NB4 (cell line): ENCODE measurements around the gene IRX4.

Source experiments
- DNase-seq: peaks from one replicate; pipeline ENCODE4 v3.0.0; 2010; ENCODE audit warnings: low read depth
- H3K4me3 ChIP-seq: one replicate; pipeline ENCODE4 v1.5.1; 2011; ENCODE audit warnings: mild to moderate bottlenecking, low read depth, low read length, moderate library complexity
- MAX ChIP-seq: IDR thresholded peaks from 2 replicates; pipeline ENCODE4 v1.6.1; 2011; ENCODE audit warnings: low read depth, low read length
- MYC ChIP-seq: IDR thresholded peaks from 2 replicates; pipeline ENCODE4 v1.6.1; 2011; ENCODE audit warnings: low read depth, low read length
- POLR2A ChIP-seq: IDR thresholded peaks from 2 replicates; pipeline ENCODE4 v1.6.1; 2011; ENCODE audit warnings: mild to moderate bottlenecking; ENCODE audit not compliant: insufficient read length; ENCODE audit errors: extremely low read depth
- TF ChIP-seq, protein P1 (sequence below): IDR thresholded peaks from one replicate; pipeline ENCODE4 v1.5.1; 2012; ENCODE audit warnings: low read depth, low read length

Gene IRX4

DNA sequence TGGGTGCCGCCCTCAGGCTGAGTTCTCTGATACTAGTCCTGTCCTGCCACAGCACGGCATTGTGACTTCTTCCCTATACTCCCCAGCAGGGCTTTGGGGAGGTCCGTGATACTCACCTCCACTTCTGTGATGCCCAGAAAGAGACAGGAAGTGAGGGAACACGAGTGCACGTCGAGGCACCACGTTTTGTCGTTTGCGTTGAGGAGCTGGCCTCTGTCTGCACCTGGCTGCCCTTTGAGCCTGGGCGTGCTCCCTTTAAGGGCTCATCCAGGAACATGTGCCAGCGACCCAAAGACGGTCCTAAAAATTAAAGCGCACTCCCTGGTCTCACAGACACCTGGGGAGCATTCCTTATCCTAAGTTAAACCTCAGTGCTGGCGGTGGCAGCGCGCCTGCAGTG, 8.7 kb upstream of the IRX4 start:
- TF ChIP-seq MAX (no peak), POLR2A (no peak), MYC (no peak)
- TF ChIP-seq, protein P1, sequence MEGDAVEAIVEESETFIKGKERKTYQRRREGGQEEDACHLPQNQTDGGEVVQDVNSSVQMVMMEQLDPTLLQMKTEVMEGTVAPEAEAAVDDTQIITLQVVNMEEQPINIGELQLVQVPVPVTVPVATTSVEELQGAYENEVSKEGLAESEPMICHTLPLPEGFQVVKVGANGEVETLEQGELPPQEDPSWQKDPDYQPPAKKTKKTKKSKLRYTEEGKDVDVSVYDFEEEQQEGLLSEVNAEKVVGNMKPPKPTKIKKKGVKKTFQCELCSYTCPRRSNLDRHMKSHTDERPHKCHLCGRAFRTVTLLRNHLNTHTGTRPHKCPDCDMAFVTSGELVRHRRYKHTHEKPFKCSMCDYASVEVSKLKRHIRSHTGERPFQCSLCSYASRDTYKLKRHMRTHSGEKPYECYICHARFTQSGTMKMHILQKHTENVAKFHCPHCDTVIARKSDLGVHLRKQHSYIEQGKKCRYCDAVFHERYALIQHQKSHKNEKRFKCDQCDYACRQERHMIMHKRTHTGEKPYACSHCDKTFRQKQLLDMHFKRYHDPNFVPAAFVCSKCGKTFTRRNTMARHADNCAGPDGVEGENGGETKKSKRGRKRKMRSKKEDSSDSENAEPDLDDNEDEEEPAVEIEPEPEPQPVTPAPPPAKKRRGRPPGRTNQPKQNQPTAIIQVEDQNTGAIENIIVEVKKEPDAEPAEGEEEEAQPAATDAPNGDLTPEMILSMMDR = no peak
- no peak overlapping the region for H3K4me3 ChIP-seq
- no peak for DNase-seq

DNA sequence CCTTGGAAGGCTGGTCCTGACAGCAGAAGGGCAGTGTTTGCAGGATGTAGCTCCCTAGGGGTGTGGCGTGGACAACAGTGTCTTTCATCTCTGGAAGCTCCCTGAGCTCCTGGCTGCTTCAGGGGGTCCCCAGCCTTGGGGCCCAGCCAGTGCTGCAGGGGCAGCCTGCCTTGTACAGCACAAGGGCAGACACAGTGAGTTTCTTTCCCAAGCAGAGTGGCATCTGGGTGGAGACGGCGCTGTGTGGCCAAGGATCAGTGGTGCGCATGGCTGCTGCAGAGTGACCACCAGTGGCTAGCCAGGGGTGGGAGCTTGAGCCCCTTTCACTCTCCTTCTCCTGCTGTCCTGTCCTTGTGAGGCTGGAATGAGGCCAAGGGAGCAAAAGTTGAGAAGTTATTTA, 7.6 kb upstream of the IRX4 start:
- TF ChIP-seq, protein P1 = no peak
- TF ChIP-seq MAX (no peak), MYC (no peak), POLR2A (no peak)

GRCh38 chr5:1889321-1890065, 6.8 kb upstream of the IRX4 start:
- TF ChIP-seq, protein P1 = no peak
- TF ChIP-seq MYC (no peak), POLR2A (no peak), MAX (no peak)
- no peak overlapping the region for H3K4me3 ChIP-seq
- no peak for DNase-seq

More for the DNA sequence above, 7.6 kb upstream of the IRX4 start:
- no peak overlapping the region for H3K4me3 ChIP-seq
- DNase-seq = no peak

DNA sequence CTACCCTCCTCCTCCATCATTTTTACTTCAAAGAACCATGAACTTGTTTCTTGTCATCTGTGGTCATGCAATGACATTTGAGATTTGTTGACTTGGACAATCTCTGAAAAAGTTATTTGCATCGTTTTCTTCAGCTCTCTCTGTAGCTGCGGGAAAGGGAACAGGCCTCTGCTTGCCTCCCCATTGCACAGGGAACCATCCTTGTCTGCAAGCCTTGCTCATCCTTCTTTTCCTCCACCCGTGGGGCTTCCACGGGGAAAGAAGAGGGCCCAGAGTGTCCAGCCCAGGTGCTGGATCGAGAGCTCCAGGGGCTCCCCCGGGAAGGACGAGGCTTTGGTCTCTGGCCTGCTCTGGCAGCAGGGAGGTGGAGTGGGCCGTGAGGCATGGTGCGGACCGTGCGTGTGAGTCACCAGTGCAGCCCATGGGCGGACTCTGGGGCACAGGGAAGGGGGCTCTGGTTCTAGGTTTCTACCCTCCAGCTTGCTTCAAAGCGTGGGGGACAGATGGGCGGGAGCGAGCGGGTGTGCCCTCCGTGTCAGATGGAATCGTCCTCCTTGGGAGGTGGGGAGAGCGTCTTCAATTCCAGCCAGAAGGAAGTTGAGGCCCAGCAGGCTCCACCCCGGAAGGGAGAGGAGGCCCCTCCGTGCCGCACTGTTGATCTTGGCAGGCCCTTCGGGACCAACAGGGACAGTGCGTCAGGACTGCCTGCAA, 6.0 kb upstream of the IRX4 start:
- no peak for DNase-seq
- no peak overlapping the region for H3K4me3 ChIP-seq
- no peak for TF ChIP-seq MAX
- TF ChIP-seq, protein P1 = no peak
- no peak for TF ChIP-seq MYC
- TF ChIP-seq POLR2A = no peak

DNA sequence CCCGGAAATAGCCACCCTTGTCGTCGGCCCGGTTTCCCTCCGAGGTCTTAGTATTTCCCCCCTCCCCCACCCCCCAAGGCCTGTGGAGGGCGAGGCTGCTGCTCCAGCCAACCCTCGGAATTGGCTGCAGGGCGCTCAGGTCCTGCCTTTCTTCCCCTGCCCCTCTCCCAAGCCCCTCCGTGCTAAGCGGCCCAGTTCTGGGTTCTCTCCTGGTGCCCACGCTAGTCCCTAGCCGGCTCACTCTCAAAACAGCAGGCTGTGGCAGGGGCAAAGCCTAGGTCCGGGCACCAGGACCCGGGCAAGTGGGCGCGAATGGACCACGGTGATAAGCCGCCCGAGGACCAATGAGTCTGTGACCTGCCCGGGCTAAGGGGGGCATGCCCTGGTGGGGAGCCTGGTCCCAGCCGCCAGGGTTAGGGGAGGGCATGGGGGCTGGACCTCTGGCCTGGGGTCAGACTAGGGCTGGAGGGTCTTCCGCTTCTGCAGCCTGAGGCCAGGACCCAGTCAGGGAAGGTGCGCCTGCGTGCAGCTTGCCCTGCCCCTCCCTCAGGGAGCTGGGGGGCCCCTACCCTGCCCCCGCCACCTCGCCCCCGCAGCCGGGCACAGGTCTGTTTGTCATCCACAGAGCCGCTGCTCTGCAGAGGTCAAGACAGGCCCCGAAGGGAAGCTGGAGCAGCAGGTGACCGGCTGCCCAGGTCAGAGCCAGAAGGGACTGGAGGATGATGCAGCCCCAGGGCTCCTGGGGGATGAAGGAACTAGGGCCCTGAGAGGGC, 5.0 kb upstream of the IRX4 start:
- TF ChIP-seq MYC (no peak), MAX (no peak), POLR2A (no peak)
- TF ChIP-seq, protein P1 = no peak
- H3K4me3 ChIP-seq = no peak overlapping the region
- no peak for DNase-seq
